ENCODE data around the gene ADAMTS16.

Gene ADAMTS16

DNA sequence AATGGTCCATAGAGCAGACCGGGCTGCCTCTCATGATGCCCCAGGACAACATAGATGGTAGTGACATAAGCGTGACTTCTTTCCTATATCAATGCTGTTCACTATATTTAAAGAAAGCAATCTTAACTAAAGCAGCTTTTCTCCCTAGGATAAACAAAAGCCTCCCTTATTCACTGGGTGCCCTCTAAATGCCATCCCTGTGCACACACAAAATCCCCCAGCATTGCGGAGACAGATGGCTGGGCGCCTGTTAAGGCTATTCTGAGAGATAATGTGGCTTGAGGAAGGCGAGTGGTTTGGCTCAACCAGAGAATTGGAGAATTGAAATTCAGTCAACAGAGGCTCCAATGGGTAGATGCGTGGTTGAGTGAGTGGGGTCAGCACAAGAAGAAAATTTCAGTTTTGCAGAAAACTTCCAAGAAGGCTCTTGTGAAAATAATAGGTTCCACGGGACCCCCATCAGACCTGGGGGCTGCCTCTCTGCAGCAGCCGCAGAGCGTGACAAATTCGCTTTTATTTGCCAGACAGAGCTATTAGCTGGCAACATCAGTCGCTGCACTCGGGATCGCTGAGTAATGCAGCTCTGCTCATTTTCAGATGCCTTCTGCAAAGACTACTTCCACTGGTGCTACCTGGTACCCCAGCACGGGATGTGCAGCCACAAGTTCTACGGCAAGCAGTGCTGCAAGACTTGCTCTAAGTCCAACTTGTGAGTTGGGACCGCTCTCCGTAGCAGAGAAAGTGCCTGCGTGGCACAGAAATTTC is 178.5 kb downstream of the ADAMTS16 start:
- no peak for DNase-seq

DNA sequence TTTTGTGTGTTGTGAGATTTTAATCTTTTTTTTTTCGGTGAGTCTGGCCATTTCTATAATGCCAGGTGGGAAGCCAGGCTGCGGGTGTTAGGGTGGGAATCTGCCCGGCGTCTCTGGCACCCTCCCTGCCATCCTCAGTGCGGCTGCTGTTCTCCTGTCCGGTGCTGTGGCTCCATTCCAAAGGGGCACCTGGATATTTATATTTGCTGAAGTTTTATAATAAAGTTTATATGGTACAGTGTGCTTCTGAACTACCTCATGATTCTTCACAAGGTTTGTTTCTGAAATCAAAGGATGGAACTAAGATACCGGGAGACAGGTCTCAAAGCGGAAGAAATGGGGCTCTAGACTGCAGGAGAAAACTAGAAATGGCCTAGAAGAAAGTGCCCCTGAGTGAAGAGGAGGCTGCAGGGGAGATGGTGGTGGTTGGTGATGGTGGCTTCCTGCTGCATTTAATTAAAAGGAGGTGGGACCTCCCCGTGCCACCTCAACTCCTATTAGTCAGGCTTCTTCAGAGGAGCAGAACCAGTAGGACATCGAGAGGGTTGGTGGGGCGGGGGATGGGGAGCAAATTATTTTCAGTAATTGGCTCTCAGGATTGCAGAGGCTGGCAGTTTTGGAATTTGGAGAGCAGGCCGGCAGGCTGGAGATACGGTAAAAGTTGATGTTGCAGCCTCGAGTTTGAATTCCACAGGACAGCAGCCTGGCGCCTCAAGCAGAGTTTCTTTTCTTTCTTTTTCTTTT is 180.1 kb downstream of the ADAMTS16 start:
- no peak for DNase-seq

- DNase-seq = no peak
Measured at GRCh38 chr5:5321137-5321536, 181.0 kb downstream of the ADAMTS16 start.

DNA sequence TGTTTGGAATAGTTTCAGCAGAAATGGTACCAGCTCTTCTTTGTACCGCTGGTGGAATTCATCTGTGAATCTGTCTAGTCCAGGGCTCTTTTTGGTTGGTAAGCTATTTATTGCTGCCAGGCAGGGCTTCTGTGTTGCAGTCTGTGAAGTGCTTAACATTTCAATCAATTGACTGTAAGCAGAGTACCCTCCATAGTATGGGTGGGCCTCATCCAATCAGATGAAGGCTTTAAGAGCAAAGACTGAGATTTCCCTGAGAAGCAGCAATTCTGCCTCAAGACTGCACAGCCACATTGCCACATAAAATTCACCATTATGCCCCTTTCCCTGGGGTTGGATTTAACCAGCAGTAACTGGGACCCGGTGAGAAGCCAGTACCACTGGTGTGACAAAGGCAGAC is 183.4 kb downstream of the ADAMTS16 start:
- no peak for DNase-seq

- no peak for DNase-seq
Measured at GRCh38 chr5:5326115-5326758, 186.1 kb downstream of the ADAMTS16 start.

GRCh38 chr5:5327126-5327525 is 187.0 kb downstream of the ADAMTS16 start:
- no peak for DNase-seq

- no peak for DNase-seq
Measured at GRCh38 chr5:5330728-5331452, 190.8 kb downstream of the ADAMTS16 start.

- DNase-seq = no peak
Measured at GRCh38 chr5:5331848-5332247, 191.7 kb downstream of the ADAMTS16 start.

DNA sequence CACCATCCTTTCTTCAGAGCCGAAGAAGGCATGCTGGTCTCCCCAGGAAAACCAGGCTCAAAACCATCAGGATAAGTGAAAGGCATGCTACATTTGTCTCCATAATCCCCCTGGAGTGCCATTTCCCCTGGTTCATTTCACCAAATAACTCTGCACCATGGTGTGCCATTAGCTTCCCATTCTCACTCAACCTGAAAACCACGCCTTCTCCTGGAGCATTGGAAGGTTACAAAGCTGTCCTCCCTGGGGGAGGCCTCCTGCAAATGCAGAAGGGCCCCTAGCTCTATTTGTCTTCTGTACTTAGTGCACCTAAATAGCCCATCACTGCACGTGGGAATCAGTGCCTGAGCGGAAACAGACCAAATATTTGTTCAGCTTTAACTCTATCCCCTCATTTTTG is 192.2 kb downstream of the ADAMTS16 start:
- DNase-seq = no peak

- DNase-seq = no peak
Measured at GRCh38 chr5:5335107-5335506, 195.0 kb downstream of the ADAMTS16 start.

GRCh38 chr5:5335700-5336264 is 195.7 kb downstream of the ADAMTS16 start:
- no peak for DNase-seq

- DNase-seq = no peak
Measured at GRCh38 chr5:5339257-5339656, 199.1 kb downstream of the ADAMTS16 start.

- no peak for DNase-seq
Measured at GRCh38 chr5:5340206-5340729, 200.1 kb downstream of the ADAMTS16 start.

DNA sequence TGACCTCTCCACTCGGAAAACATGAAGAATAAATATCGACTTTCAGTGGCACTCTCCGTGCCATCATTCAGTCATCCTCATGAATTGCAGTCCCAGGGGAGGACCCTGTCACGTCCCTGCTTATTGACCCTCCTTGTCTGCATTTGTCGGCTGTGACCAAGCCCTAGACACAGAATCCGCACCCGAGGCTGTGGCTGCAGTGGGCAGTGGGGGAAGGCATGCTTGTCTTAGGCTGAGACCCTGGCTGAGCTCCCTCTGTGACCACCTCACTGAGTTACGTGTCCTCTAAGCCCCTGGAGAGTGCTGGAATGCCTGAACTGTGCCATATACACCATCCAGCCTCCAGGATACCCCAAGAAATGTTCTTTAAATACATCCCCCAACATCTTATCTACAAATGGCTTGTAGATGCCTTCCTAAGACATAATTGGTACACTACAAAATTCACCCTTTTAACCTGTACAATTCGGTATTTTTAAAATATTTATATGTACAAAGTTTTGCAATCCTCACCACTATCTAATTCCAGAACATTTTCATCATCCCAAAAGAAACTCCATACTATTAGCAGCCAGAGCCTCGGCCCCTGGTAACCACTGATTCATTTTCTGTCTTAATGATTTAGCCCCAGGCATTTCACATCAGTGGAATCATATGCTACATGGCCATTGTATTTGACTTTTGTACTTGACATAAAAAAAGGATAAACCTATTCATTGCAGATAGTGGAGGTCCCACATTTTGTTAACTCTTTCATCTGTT is 201.6 kb downstream of the ADAMTS16 start:
- no peak for DNase-seq

GRCh38 chr5:5342784-5343183 is 202.7 kb downstream of the ADAMTS16 start:
- DNase-seq = no peak

DNA sequence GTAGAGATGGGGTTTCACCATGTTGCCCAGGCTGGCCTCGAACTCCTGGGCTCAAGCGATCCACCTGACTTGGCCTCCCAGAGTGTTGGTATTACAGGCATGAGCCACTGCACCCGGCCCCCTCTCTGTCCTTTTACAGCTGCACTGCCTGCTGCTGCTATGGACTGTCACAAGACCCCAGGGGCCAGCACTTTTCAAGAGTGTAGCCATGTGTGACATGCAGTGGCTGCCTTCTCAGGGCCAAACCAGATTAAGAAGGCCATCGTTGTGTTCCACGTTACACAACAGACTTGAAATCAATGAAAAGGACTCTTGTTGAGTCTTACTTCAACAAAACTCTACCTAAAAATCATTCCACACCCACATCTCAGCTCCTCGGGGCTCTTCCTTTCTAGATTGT is 203.4 kb downstream of the ADAMTS16 start:
- no peak for DNase-seq

GRCh38 chr5:5344051-5344571 is 204.0 kb downstream of the ADAMTS16 start:
- no peak for DNase-seq

DNA sequence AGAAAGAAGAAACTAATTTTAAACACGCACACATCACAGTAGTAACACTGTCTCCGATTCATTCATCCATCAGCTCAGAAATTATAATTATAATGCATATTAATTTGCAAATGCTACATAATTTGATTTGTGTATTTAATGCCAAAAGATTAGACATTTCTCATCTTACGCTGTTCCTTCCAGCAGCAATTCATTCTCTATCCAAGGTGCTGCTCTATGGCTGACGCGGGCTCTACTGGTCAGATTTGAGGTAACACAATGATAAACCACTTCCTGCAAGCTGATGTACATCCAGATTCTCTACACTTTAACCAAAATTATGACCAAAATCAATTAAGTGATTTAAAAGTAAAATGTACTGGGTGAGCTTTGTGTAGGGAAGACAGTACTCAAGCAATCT is 204.5 kb downstream of the ADAMTS16 start:
- DNase-seq = no peak

- no peak for DNase-seq
Measured at GRCh38 chr5:5347442-5347841, 207.3 kb downstream of the ADAMTS16 start.

- DNase-seq = no peak
Measured at GRCh38 chr5:5348135-5348534, 208.0 kb downstream of the ADAMTS16 start.

GRCh38 chr5:5348576-5348975 is 208.4 kb downstream of the ADAMTS16 start:
- no peak for DNase-seq

DNA sequence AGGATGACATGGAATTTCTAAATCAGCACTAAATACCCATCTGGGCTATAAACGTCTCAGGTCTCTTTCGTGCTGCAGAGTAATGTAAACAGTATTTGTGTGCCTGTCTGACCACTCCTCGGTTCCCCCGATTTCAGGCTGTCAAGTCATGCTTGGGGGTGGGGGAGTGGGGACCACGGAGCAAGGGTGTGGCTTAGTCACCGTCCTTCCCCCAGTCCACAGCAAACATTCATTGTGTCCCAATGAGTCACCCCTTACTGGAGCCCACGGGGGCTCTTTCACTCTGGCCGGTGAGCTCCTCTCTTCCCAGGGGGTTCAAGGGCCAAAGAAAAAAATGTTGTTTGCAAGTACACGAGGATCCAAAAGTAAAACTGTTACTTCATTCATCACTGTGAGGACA is 210.0 kb downstream of the ADAMTS16 start:
- no peak for DNase-seq
